ENCODE measurements around the gene CCDC142. TPM values are rescaled to one million over a fixed set of nuclear protein-coding genes. Genes with fewer than 3 reads are reported as not detected.

The CCDC142 gene
- polyA plus RNA-seq, 1 donor from 2014 or later: 21.6 TPM

- no peak overlapping the region for H3K4me2 ChIP-seq (ENCODE audit: low read length)
- TF ChIP-seq EP300 (conservative IDR thresholded peaks at IDR 0.05; ENCODE audit: poor library complexity, severe bottlenecking) (no peak), MXI1 (conservative IDR thresholded peaks at IDR 0.05; ENCODE audit: poor library complexity, severe bottlenecking) (no peak), TAF1 (IDR thresholded peaks at IDR 0.05; ENCODE audit: low read depth) (no peak), SMC3 (conservative IDR thresholded peaks at IDR 0.05; ENCODE audit: poor library complexity) (no peak), RAD21 (conservative IDR thresholded peaks at IDR 0.05) (no peak)
- peaks cover 97% of the 10 kb centered on the region for H3K27me3 ChIP-seq (ENCODE audit: insufficient read depth, low read depth, low read length)
- H3K9ac ChIP-seq (ENCODE audit: low read length): no peak overlapping the region
- no peaks in the 10 kb centered on the region for H3F3A ChIP-seq (ENCODE audit: insufficient read depth, low read length, poor library complexity, severe bottlenecking)
- H3K79me2 ChIP-seq (replicated peaks; ENCODE audit: insufficient read depth, low read length): no peaks in the 10 kb centered on the region
- no peaks in the 10 kb centered on the region for H3K9me3 ChIP-seq (ENCODE audit: low read length)
- no peaks in the 10 kb centered on the region for H4K20me1 ChIP-seq (ENCODE audit: insufficient read depth)
- H3K36me3 ChIP-seq (ENCODE audit: insufficient read depth, low read length): no peaks in the 10 kb centered on the region
- no peak overlapping the region for H3K27ac ChIP-seq (ENCODE audit: low read length)
- H3K9me2 ChIP-seq (ENCODE audit: insufficient read depth, low read length): no peaks in the 10 kb centered on the region
- peak overlapping the region; percentile 53 for H3K4me3 ChIP-seq (ENCODE audit: low read length)
- H2AFZ ChIP-seq (ENCODE audit: low read depth, low read length): no peak overlapping the region
Observed at GRCh38 chr2:74516650-74517049, 33.9 kb upstream of the CCDC142 start.

- H3F3A ChIP-seq (ENCODE audit: insufficient read depth, low read length, poor library complexity, severe bottlenecking): no peaks in the 10 kb centered on the region
- no peaks in the 10 kb centered on the region for H4K20me1 ChIP-seq (ENCODE audit: insufficient read depth)
- no peak for TF ChIP-seq REST (IDR thresholded peaks at IDR 0.05; ENCODE audit: borderline replicate concordance)
- TF ChIP-seq SMC3 (conservative IDR thresholded peaks at IDR 0.05; ENCODE audit: poor library complexity): no peak
- TF ChIP-seq RAD21 (conservative IDR thresholded peaks at IDR 0.05): no peak
- TF ChIP-seq EZH2 (IDR thresholded peaks at IDR 0.05; ENCODE audit: borderline replicate concordance, insufficient read depth, low read length, poor library complexity, severe bottlenecking): no peak
- no peak for TF ChIP-seq TAF1 (IDR thresholded peaks at IDR 0.05; ENCODE audit: low read depth)
- TF ChIP-seq CTCF (IDR thresholded peaks at IDR 0.05; ENCODE audit: poor library complexity, severe bottlenecking): no peak
- no peak for TF ChIP-seq EP300 (conservative IDR thresholded peaks at IDR 0.05; ENCODE audit: poor library complexity, severe bottlenecking)
- TF ChIP-seq MXI1 (conservative IDR thresholded peaks at IDR 0.05; ENCODE audit: poor library complexity, severe bottlenecking): no peak
- TF ChIP-seq POLR2AphosphoS5 (IDR thresholded peaks at IDR 0.05): no peak
- H3K4me3 ChIP-seq (ENCODE audit: low read length): peak overlapping the region; percentile 53
- H3K36me3 ChIP-seq (ENCODE audit: insufficient read depth, low read length): no peaks in the 10 kb centered on the region
- no peak overlapping the region for H3K9ac ChIP-seq (ENCODE audit: low read length)
- no peaks in the 10 kb centered on the region for H3K9me2 ChIP-seq (ENCODE audit: insufficient read depth, low read length)
- H3K9me3 ChIP-seq (ENCODE audit: low read length): no peaks in the 10 kb centered on the region
- H3K4me2 ChIP-seq (ENCODE audit: low read length): no peak overlapping the region
- H3K27me3 ChIP-seq (ENCODE audit: insufficient read depth, low read depth, low read length): peaks cover 99% of the 10 kb centered on the region
- no peak overlapping the region for H2AFZ ChIP-seq (ENCODE audit: low read depth, low read length)
- H3K79me2 ChIP-seq (replicated peaks; ENCODE audit: insufficient read depth, low read length): no peaks in the 10 kb centered on the region
- no peak overlapping the region for H3K27ac ChIP-seq (ENCODE audit: low read length)
Observed at GRCh38 chr2:74515981-74516633, 33.3 kb upstream of the CCDC142 start.
